Measurements from ENCODE around the gene EVC.

DNA sequence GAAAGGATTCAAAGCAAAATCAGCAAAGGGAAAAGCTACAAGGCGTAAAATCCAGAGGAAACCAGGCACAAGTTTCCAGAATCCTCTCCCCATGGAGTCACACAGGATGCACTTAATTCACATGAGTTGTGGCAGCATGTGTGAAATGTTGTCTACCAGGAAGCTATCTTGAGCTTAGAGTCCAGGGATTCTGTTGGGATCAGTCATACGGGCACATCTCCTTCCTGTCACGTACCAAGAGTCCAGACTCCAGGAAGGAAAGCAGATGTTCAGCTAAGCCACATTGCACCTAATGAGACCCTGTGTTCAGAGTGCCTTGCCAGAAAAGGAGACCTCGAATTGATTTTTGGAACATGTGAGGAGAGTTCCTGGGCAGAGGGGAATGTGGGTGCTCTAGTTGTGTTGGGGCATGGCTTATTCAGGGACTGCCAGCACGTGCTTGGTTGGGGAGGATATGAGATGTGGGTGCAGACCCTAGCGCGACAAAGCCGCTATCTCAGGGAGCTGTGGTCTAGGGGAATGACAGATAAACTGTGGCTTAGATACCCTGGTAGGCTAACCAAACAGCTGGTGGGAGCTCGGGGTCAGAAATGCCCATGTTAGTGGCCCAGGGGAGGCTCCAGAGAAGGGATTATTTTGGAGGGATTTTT is 70.0 kb downstream of the EVC start:
- no peak for TF ChIP-seq CTCF (conservative IDR thresholded peaks at IDR 0.05; ENCODE audit: low read depth, low read length)
- TF ChIP-seq EZH2 (IDR thresholded peaks at IDR 0.05; ENCODE audit: borderline replicate concordance, low read depth, low read length, poor library complexity, severe bottlenecking): no peak
